Large intestine (tissue), 3 donors: ENCODE results near the gene RAB43. TPM values are rescaled to one million over a fixed set of nuclear protein-coding genes. Genes with fewer than 3 reads are reported as not detected.

Experiments
- DNase-seq, 2 donors: peaks; one replicate each; pipeline versions ENCODE4 v3.0.0 to v3.0.0-alpha.2; 2013
- H3K27ac ChIP-seq: one replicate; pipeline ENCODE4 v1.5.1; 2013; ENCODE audit warnings: low read length
- H3K27me3 ChIP-seq: 2 replicates; pipeline ENCODE4 v1.6.1; 2013; ENCODE audit warnings: low read length; ENCODE audit not compliant: control insufficient read depth, insufficient read depth
- H3K36me3 ChIP-seq: 2 replicates; pipeline ENCODE4 v1.6.1; 2013; ENCODE audit warnings: low read length; ENCODE audit not compliant: control insufficient read depth, insufficient read depth
- H3K4me1 ChIP-seq: one replicate; pipeline ENCODE4 v1.6.1; 2013; ENCODE audit warnings: low read length; ENCODE audit not compliant: control insufficient read depth, insufficient read depth
- H3K4me3 ChIP-seq: one replicate; pipeline ENCODE4 v1.5.1; 2013; ENCODE audit warnings: low read length
- H3K9me3 ChIP-seq: one replicate; pipeline ENCODE4 v1.6.1; 2013; ENCODE audit warnings: mild to moderate bottlenecking, low read depth, low read length, moderate library complexity; ENCODE audit not compliant: control insufficient read depth
- WGBS: methylation state at CpG from one replicate; pipeline ENCODE4 v1.1.5; 2013; ENCODE audit warnings: low lambda C conversion rate; ENCODE audit not compliant: insufficient coverage; 5-methylcytosine and 5-hydroxymethylcytosine counted together
- polyA plus RNA-seq: library from polyadenylated mRNA; unstranded; fragments of 120-200 nt; gene quantifications from one replicate; pipeline ENCODE4 v1.2.1, GENCODE V29; 2013

Gene RAB43
- polyA plus RNA-seq, 1 donor = 7.7 TPM

DNA sequence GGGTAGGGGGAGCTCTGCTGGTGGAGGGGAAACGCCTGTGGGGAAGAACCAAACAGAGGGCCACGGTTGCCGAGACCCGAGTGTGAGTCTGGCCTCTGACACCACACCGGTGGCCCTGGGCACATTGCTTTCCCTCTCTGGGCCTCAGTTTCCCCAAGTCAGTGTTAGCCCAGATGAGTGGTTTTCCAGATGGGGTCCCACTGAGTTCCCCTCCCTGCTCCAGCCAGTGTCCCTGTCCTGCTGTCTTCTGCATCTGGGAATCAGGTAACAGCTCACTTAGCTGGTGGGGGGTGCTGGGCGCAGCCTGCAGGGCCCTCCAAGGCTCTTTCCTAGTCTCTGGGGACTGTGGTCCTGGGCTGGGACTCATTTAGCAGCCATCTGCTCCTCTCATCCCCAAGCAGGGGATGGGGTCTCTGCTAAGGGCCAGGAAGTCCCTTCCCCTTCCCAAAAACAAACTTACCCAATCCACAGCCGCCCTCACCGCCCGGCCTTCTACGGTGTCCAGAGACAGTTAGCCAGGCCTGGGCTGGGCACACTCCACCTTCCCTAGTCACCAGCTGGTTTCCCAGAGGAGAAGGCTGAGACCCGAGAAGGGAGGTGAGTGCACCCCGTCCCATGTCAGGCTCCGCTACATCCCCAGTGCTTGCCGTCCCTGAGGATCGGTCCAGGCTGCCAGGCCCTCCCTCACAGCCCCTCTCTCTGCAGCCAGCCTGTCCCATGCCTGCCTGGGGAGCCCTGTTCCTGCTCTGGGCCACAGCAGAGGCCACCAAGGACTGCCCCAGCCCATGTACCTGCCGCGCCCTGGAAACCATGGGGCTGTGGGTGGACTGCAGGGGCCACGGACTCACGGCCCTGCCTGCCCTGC is 60.3 kb downstream of the RAB43 start:
- no peaks in the 10 kb centered on the region for H3K9me3 ChIP-seq
- no peak overlapping the region for H3K27ac ChIP-seq
- H3K36me3 ChIP-seq = no peaks in the 10 kb centered on the region
- H3K27me3 ChIP-seq = no peaks in the 10 kb centered on the region
- no peak for DNase-seq
- no peak overlapping the region for H3K4me3 ChIP-seq
- no CpG with 5 or more reads among the region's 19 CpGs for WGBS
- no peaks in the 10 kb centered on the region for H3K4me1 ChIP-seq

DNA sequence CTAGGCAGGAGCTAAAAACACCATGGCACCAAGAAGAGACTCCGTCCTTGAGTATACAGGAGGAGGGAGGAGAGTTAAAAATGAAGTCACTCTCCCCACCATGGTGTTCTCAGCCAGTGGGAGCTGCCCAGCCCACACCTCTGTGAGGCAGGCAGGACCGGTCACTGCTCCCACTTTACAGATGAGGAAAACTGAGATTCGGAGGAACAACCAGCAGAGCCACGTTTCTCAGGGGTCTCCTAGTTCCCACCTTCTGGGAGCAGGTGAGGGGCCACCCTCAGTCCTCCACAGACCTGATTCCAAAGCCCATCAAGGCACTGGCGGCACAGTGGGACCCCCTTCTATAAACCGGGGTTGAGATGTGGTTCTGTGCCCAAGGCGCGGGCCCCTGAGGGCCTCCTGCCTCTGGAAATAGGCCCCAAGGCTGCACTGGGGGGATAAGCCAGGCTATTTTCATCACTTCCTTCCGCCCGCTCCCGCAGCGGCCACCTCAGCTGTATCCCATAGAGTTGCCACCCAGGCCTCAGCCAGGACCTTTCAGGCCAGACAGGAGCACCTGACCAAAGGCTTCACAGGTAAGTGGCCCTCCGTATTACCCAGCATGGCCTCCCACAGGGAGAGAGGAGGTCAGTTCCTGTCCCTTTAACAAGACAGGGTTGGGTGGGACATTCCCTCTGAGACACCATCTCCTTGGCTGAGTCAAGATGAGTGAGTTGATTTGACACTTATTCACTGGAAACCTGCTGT is 61.2 kb downstream of the RAB43 start, which contains the start of gene GP9:
Gene GP9, plus strand, starts transcription at position 504 of the 747 bp plus-strand sequence. CDS start 961 bp downstream, outside the sequence.
- H3K4me3 ChIP-seq = no peak within 1 kb of the TSS
- no peaks in the 10 kb centered on the region for H3K9me3 ChIP-seq
- H3K27ac ChIP-seq = no peak within 1 kb of the TSS
- no peaks in the 10 kb centered on the region for H3K4me1 ChIP-seq
- DNase-seq = no peak
- WGBS = no CpG with 5 or more reads among the region's 13 CpGs
- no peaks in the 10 kb centered on the region for H3K36me3 ChIP-seq
- no peaks in the 10 kb centered on the region for H3K27me3 ChIP-seq

DNA sequence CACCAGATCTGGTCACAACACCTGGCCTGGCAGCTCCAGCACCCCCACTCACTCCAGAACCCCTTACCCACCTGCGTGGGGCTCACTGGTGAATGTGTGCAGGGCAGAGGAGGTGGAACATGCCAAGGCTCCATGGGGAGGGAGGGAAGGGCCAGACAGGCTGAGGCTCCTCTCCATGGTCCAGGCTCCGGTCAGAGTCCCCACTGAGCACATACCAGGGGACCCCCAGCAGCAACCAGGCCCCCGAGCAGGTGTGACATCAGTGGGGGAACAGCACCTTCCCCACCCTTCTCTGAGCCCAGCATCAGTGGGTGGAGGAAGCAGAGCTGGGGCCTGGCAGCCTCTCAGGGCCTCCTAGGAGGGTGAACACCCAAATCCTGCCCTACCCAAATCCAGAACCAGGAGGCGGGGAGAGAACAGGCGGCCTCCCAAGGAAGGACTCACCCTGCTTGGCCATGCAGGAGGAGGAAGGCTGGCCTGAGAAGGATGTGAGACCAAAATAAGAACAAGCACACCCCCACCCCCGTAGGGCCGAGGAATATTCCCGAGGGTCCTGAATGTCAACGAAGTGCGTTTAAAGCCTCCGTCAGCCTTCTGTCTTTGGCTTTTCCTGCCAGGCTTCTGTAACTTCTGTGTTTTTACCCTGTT is 62.2 kb downstream of the RAB43 start:
- Histone ChIP-seq H3K4me1 (no peaks in the 10 kb centered on the region), H3K9me3 (no peaks in the 10 kb centered on the region), H3K27ac (no peak overlapping the region), H3K36me3 (no peaks in the 10 kb centered on the region), H3K4me3 (no peak overlapping the region), H3K27me3 (no peaks in the 10 kb centered on the region)
- no peak for DNase-seq
- WGBS = 97% methylated on average over 5 of the region's 11 CpGs

DNA sequence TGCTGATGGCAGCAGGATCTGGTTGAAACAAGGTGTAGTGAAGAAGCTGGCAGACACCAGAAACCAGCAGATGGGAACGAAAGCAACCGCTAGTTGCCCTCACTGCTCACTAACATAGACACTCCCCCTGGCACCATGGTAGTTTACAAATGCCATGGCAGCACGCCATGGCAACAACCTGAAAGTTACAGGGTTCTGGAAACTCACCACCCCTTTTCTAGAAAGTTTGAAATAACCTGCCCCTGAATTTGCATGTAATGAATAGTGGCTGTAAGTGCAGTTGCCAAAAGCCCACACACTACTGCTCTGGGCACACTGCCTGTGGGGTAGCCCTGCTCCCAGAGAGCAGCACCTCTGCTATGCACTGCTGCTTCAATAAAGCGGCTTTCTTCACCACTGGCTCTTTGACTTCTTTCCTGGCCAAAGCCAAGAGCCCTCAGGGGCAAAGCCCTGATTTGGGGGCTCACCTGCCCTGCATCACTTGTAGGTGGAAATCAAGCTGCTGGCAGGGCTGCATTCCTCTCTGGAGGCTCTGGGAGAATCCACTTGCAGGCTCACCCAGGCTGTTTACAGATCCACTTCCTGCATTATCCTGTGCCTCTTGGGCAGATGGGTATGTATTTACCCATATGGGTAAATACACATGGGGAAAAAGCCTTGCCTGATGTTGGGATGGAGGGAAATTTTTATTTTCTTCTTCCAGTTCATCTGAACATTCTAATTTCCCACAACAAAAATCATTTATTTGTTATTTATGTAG is 63.0 kb downstream of the RAB43 start:
- Histone ChIP-seq H3K36me3 (no peaks in the 10 kb centered on the region), H3K4me1 (peaks cover 2% of the 10 kb centered on the region), H3K27ac (no peak overlapping the region), H3K9me3 (no peaks in the 10 kb centered on the region), H3K4me3 (no peak overlapping the region), H3K27me3 (no peaks in the 10 kb centered on the region)
- no peak for DNase-seq
- no CpG with 5 or more reads among the region's 4 CpGs for WGBS

DNA sequence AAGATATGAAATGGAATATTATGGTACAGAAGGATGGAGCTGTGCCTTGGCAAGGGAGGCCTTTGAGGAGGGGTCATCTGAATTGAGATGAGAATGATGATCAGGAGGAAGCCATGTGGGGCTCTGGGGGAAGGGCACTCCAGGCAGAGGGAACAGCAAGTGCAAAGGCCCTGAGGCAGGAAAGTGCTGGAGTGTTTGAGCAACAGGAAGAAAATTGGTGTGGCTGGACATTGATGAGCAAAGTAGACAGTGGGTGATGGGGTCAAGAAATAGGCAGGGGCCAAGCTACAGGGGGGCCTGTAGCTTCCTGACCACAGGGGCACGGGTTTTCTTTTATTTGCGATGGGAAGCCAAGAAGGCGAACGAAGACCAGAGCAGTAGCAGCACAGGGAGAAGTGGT is 64.4 kb downstream of the RAB43 start:
- no peak for DNase-seq
- no peaks in the 10 kb centered on the region for H3K9me3 ChIP-seq
- H3K36me3 ChIP-seq = no peaks in the 10 kb centered on the region
- no peak overlapping the region for H3K27ac ChIP-seq
- H3K27me3 ChIP-seq = no peaks in the 10 kb centered on the region
- WGBS = no CpG with 5 or more reads among the region's 4 CpGs
- no peak overlapping the region for H3K4me3 ChIP-seq
- peaks cover 10% of the 10 kb centered on the region for H3K4me1 ChIP-seq

DNA sequence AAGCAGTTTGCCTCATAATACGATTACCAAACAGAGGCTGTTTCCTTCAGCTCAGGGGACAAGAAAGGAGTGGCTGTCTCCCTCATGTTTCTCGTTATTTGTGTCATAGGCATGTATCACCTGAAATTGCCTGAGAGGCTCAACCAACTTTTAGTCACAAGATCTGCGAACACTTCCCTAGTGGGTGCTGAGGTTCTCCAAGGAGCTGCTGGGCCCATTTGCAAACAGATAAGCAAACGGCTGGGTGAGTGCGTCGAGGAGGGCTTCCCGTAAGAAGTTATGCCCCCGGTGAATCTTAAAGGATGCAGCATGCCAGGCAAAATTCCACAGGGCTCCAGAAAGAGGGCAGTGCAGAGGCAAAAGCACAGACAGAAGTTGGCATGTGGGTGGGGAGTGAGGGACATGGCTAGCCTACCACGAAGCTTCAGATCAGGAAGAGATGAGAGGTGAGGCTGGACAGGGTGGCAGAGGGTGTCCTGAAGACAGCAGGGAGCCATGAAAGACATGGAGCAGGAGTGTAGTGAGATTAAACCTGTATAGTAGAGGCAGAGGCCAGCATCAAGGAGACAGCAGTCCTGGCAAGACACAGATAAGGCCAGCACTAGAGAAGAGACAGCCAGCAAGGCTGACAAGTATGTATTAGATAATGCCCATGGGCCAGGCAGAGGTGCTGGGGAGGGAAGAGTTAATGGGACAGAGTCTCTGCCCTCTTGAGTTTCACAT is 65.0 kb downstream of the RAB43 start:
- no peaks in the 10 kb centered on the region for H3K9me3 ChIP-seq
- no peaks in the 10 kb centered on the region for H3K27me3 ChIP-seq
- H3K27ac ChIP-seq = no peak overlapping the region
- no peaks in the 10 kb centered on the region for H3K36me3 ChIP-seq
- WGBS = 29% methylated on average over 1 of the region's 9 CpGs
- H3K4me1 ChIP-seq = peaks cover 10% of the 10 kb centered on the region
- no peak for DNase-seq
- H3K4me3 ChIP-seq = no peak overlapping the region

DNA sequence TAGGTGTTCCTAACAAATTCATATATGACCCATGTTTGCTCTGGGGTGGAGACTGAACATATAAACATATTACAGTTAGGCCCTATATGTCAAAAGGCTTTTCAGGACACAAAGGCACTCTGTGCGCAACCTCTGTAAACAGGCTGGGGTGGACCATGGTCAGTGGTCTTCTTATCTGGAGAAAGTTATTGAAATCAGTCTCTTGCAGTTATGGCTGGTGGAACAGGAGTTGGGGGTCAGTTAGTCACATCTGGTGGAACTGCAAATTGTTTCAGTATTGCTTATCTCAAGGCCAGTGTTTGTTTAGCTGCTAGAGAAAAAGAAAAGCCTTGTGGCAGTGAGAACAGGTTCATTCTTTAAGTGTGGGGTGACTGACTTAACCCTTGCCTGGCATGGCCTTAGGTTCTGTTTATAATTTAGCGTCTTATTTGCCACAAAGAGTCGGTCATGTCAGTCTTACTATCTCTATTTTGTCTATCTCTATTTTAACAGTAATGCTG is 66.9 kb downstream of the RAB43 start:
- peak in 1 of 2 donors; percentile 61 for DNase-seq
- Histone ChIP-seq H3K27ac (no peak overlapping the region), H3K4me3 (no peak overlapping the region), H3K4me1 (peaks cover 10% of the 10 kb centered on the region), H3K27me3 (no peaks in the 10 kb centered on the region), H3K36me3 (no peaks in the 10 kb centered on the region), H3K9me3 (no peaks in the 10 kb centered on the region)
- WGBS = no CpG with 5 or more reads among the region's 3 CpGs

DNA sequence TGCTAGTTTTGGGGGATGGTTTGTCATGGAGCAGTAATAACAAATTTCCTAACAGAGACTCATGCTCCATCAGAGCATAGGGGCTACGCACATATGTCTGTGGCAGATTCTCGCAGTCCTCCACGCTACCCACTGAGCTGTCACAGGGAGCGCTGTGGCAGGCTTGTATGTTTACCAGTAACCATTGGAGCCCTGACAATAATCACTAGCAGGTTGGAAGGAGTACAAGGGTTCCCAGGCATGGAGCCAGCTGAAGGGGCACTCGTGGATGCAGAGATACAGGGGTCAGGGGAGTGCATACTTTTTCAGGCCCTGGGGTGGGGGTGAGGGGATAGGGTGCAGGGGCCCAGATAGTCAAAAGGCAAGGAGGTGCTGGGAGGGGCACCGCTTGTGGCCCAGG is 68.9 kb downstream of the RAB43 start:
- peaks cover 10% of the 10 kb centered on the region for H3K4me1 ChIP-seq
- no CpG with 5 or more reads among the region's 6 CpGs for WGBS
- H3K27ac ChIP-seq = peak overlapping the region; percentile 4
- H3K9me3 ChIP-seq = no peaks in the 10 kb centered on the region
- peak; percentile 29 to 36 for DNase-seq
- peaks cover 3% of the 10 kb centered on the region for H3K27me3 ChIP-seq
- no peak overlapping the region for H3K4me3 ChIP-seq
- H3K36me3 ChIP-seq = no peaks in the 10 kb centered on the region

DNA sequence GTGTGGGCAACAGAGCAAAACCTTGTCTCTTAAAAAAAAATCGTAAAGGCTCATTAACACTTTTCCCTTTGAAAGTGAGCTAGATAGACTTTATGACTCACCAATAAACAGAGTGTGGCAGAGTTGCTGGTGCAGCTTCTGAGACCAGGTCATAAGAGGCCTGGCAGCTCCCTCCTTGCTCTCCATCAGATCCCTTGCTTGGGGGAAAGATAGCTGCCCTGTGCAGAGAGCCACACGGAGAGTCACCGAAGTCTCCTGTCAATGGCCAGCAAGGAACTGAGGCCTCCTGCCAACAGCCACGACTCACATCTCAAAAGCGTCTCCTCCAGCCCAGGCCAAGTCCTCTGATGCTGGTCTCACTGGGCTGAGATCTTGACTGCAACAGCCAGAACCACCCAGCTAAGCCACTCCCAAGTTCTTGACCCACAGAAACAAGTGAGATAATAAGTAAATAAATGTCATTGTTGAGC is 69.7 kb downstream of the RAB43 start:
- H3K4me1 ChIP-seq = peaks cover 10% of the 10 kb centered on the region
- H3K4me3 ChIP-seq = no peak overlapping the region
- no peak overlapping the region for H3K27ac ChIP-seq
- no peaks in the 10 kb centered on the region for H3K36me3 ChIP-seq
- WGBS = no CpG with 5 or more reads among the region's 5 CpGs
- peaks cover 3% of the 10 kb centered on the region for H3K9me3 ChIP-seq
- DNase-seq = no peak
- H3K27me3 ChIP-seq = peaks cover 10% of the 10 kb centered on the region
